ENCODE measurements around the gene GRM7. TPM values are rescaled to one million over a fixed set of nuclear protein-coding genes. Genes with fewer than 3 reads are reported as not detected.

GRM7 gene
- total RNA-seq, 4 donors from 2014 or later: 0.40 TPM; not detected in 3

DNA sequence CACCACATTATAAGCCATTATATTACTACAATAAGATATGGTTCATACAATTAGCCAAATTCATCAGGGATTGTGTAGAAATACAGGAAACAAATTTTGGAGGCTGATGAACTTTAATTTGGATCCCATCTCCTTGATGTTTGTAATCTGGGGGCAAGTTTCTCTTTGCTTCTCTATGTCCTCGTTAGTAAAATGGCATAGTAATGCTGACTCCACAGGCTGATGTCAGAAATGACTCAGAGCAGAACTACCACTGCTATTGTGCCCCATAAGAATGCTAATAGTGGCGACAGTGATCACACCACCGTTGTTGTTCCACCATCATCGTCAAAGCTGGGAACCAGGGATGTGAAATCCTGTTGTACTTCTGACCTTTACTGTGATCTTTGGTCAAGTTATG lies 918.4 kb downstream of the GRM7 start:
- Histone ChIP-seq H3K4me1 (no peaks in the 10 kb centered on the region), H3K36me3 (no peaks in the 10 kb centered on the region), H3K9me3 (no peaks in the 10 kb centered on the region), H3K4me3 (no peak overlapping the region), H3K27me3 (no peaks in the 10 kb centered on the region), H3K27ac (no peak overlapping the region)
- DNase-seq: no peak
- TF ChIP-seq, protein P1, sequence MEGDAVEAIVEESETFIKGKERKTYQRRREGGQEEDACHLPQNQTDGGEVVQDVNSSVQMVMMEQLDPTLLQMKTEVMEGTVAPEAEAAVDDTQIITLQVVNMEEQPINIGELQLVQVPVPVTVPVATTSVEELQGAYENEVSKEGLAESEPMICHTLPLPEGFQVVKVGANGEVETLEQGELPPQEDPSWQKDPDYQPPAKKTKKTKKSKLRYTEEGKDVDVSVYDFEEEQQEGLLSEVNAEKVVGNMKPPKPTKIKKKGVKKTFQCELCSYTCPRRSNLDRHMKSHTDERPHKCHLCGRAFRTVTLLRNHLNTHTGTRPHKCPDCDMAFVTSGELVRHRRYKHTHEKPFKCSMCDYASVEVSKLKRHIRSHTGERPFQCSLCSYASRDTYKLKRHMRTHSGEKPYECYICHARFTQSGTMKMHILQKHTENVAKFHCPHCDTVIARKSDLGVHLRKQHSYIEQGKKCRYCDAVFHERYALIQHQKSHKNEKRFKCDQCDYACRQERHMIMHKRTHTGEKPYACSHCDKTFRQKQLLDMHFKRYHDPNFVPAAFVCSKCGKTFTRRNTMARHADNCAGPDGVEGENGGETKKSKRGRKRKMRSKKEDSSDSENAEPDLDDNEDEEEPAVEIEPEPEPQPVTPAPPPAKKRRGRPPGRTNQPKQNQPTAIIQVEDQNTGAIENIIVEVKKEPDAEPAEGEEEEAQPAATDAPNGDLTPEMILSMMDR (IDR thresholded peaks at IDR 0.05): no peak
- no peak for TF ChIP-seq POLR2A (IDR thresholded peaks at IDR 0.05)

DNA sequence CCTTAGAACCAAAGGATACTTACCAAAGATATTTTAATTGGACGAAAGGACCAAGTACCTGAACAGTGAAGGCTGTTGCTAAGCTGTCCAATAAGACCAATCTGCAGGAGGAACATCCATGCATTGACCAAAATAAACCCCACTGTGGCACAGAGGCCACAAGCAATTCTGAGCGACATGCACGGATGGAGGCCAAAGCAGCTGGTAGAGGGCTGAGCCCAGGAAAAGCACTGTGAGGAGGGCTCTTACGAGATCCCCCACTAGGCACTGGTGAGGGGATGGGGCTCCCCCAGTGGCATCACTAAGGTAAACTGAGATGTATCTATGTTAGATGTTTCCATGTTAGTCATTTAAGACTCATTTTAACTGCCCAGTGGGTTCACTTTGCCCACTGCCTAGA lies 920.5 kb downstream of the GRM7 start:
- Histone ChIP-seq H3K4me1 (no peaks in the 10 kb centered on the region), H3K27me3 (no peaks in the 10 kb centered on the region), H3K4me3 (no peak overlapping the region), H3K27ac (no peak overlapping the region), H3K36me3 (no peaks in the 10 kb centered on the region), H3K9me3 (no peaks in the 10 kb centered on the region)
- no peak for DNase-seq
- no peak for TF ChIP-seq POLR2A (IDR thresholded peaks at IDR 0.05)
- TF ChIP-seq, protein P1 (IDR thresholded peaks at IDR 0.05): no peak

DNA sequence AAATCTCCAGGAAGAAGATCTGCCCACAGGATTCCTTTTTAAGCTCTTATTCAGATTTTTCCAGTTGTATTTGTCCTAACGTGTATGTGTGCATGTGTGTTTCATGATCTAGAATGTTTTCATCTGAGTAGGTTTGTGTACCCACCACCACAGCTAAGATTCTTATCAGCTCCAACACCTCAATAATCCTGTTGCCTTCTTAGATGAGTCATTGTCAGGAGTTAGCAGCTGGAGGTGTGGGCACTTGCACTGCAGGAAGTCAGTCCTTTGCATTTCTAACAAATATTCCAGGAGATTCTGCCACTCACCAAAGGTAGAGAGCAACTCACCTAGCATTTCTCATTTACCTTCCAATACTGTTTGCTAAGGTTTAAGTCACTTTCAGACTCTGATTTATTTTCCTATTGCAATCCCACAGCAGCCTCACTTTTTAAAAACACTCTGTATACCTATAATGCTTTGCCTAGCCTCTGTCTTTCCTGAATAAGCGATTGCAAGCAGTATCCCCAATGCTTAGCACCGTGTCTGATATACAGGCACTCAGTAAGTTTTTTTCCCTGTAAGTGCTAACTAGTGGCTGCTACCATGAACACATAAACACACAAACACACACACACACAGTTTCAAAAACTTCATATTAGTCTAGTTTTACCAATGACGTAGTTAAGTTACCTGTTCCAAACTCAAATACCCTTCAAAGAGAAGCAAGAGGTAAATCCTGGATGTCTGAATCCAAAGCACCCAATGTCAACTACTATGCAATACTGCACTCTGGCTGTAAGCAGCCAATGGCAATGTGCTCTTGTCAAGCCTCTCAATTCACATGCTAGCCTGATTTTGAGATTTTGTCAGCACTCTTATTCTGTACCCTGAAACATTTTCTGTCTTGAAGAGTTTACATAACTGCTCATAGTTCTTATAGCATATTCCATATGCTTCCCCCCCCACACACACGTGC lies 927.2 kb downstream of the GRM7 start:
- no peaks in the 10 kb centered on the region for H3K4me1 ChIP-seq
- DNase-seq: no peak
- H3K36me3 ChIP-seq: no peaks in the 10 kb centered on the region
- no peak overlapping the region for H3K27ac ChIP-seq
- no peak overlapping the region for H3K4me3 ChIP-seq
- no peak for TF ChIP-seq POLR2A (IDR thresholded peaks at IDR 0.05)
- TF ChIP-seq, protein P1 (IDR thresholded peaks at IDR 0.05): no peak
- H3K9me3 ChIP-seq: no peaks in the 10 kb centered on the region
- H3K27me3 ChIP-seq: no peaks in the 10 kb centered on the region

DNA sequence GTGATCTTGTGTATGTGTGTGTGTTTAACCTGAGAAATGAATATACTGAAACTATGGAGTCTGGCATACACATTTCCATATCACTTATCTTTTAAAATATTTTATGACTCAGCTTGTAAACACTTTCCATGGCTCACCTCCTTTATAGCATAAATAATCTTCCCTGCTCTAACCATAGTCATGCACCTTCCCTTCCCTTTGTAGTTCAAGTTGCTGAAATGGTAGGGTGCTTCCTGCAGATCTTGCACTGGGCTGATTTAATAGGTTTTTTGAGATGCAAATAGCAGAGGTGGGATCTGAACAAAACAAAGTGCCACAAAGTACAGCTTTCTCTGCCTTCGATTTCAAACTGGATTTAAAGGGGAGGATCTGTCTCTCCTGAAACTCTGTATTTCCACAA lies 928.0 kb downstream of the GRM7 start:
- DNase-seq: no peak
- H3K36me3 ChIP-seq: no peaks in the 10 kb centered on the region
- H3K4me1 ChIP-seq: no peaks in the 10 kb centered on the region
- H3K9me3 ChIP-seq: no peaks in the 10 kb centered on the region
- H3K4me3 ChIP-seq: no peak overlapping the region
- no peak overlapping the region for H3K27ac ChIP-seq
- H3K27me3 ChIP-seq: no peaks in the 10 kb centered on the region
- TF ChIP-seq, protein P1 (IDR thresholded peaks at IDR 0.05): no peak
- no peak for TF ChIP-seq POLR2A (IDR thresholded peaks at IDR 0.05)

DNA sequence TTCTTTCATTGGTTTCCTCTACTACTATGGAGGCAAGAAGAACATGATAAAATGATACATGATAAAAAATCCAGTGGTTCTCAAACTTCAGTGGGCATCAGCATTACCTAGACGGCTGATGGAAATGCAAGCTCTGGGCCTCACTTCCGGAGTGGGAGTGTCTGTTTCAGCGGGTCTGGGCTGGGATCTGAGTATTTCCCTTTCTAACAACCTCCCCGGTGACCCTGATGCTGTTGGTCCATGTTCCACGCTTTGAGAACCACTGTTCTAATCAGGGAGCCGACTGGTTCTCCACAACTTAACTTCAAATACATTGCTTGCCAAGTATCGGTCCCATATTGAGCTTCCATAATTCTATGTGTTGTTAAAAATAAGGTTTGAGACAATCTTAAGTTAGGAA lies 928.4 kb downstream of the GRM7 start:
- Histone ChIP-seq H3K27ac (no peak overlapping the region), H3K36me3 (no peaks in the 10 kb centered on the region), H3K4me1 (no peaks in the 10 kb centered on the region), H3K9me3 (no peaks in the 10 kb centered on the region), H3K4me3 (no peak overlapping the region), H3K27me3 (no peaks in the 10 kb centered on the region)
- no peak for DNase-seq
- no peak for TF ChIP-seq POLR2A (IDR thresholded peaks at IDR 0.05)
- TF ChIP-seq, protein P1 (IDR thresholded peaks at IDR 0.05): no peak
